22Rv1 (cell line): ENCODE measurements around the gene PAPLN.

ENCODE experiments used
- CTCF ChIP-seq: fragments of 450-650 bp; IDR thresholded peaks from 2 replicates; pipeline ENCODE4 v1.5.1; 2017; ENCODE audit warnings: mild to moderate bottlenecking
- ZFX ChIP-seq: fragments of 450-650 bp; IDR thresholded peaks from 2 replicates; pipeline ENCODE4 v1.6.1; 2017; ENCODE audit warnings: antibody characterized with exemption, borderline replicate concordance

- TF ChIP-seq CTCF (peak; percentile 84), ZFX (no peak)
These were observed 58.0 kb downstream of the PAPLN start for GRCh38 chr14:73295198-73295796.
